NCI-H345 treated with DMSO at 0.1 percent for 48 hours (cell line): ENCODE results near the gene TAS1R3.

ENCODE experiments used
- DNase-seq: peaks from one replicate; lab custom pipeline; 2025; ENCODE audit not compliant: unreplicated experiment; lab: John Stamatoyannopoulos, UW

Gene TAS1R3

GRCh38 chr1:1335792-1336248, 4.7 kb downstream of the TAS1R3 start:
- no peak for DNase-seq

GRCh38 chr1:1336446-1336845, 5.4 kb downstream of the TAS1R3 start:
- no peak for DNase-seq

- no peak for DNase-seq
Measured at GRCh38 chr1:1336931-1337792, 6.1 kb downstream of the TAS1R3 start.

- no peak for DNase-seq
Measured at GRCh38 chr1:1337793-1338147, 6.7 kb downstream of the TAS1R3 start.

- DNase-seq, result no peak
Measured at GRCh38 chr1:1338278-1338677, 7.2 kb downstream of the TAS1R3 start.

GRCh38 chr1:1340185-1340584, 9.1 kb downstream of the TAS1R3 start:
- no peak for DNase-seq

- DNase-seq, result no peak
Measured at GRCh38 chr1:1340791-1341548, 9.9 kb downstream of the TAS1R3 start.

GRCh38 chr1:1341549-1342021, 10.5 kb downstream of the TAS1R3 start:
- no peak for DNase-seq

GRCh38 chr1:1342061-1342562, 11.0 kb downstream of the TAS1R3 start:
- DNase-seq, result no peak

GRCh38 chr1:1342584-1343115, 11.6 kb downstream of the TAS1R3 start:
- DNase-seq, result no peak

GRCh38 chr1:1343811-1344421, 12.8 kb downstream of the TAS1R3 start:
- no peak for DNase-seq

- no peak for DNase-seq
Measured at GRCh38 chr1:1344655-1345361, 13.7 kb downstream of the TAS1R3 start.

- DNase-seq, result no peak
Measured at GRCh38 chr1:1345384-1345783, 14.3 kb downstream of the TAS1R3 start.

GRCh38 chr1:1345860-1346500, 14.9 kb downstream of the TAS1R3 start:
- DNase-seq, result no peak

- DNase-seq, result no peak
Measured at GRCh38 chr1:1346501-1346890, 15.4 kb downstream of the TAS1R3 start.

GRCh38 chr1:1347026-1347595, 16.0 kb downstream of the TAS1R3 start:
- no peak for DNase-seq

- no peak for DNase-seq
Measured at GRCh38 chr1:1347663-1348419, 16.8 kb downstream of the TAS1R3 start.

- DNase-seq, result no peak
Measured at GRCh38 chr1:1348420-1349255, 17.6 kb downstream of the TAS1R3 start.
